ENCODE results near the gene MARK1.
"Not testable (repeated sequence)": the region's sequence is repeated elsewhere in the genome, so short reads cannot be mapped to it uniquely, and the experiment has no call there.

MARK1 gene

DNA sequence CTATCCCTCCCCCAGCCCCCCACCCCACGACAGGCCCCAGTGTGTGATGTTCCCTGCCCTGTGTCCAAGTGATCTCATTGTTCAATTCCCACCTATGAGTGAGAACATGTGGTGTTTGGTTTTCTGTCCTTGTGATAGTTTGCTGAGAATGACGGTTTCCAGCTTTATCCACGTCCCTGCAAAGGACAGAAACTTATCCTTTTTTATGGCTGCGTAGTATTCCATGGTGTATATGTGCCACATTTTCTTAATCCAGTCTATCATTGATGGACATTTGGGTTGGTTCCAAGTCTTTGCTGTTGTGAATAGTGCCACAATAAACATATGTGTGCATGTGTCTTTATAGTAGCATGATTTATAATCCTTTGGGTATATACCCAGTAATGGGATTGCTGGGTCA is 77.7 kb downstream of the MARK1 start:
- FAIRE-seq; DNase-seq (ENCODE audit: low spot score): not testable (repeated sequence)

DNA sequence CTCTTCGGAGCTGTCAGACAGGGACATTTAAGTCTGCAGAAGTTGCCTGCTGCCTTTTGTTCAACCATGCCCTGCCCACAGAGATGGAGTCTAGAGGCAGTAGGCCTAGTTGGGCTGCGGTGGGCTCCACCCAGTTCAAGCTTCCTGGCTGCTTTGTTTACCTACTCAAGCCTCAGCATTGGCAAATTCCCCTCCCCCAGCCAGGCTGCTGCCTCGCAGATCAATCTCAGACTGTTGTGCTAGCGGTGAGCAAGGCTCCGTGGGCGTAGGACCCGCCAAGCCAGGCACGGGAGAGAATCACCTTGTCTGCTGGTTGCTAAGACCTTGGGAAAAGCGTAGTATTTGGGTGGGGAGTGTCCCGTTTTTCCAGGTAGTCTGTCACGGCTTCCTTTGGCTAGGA is 83.2 kb downstream of the MARK1 start:
- not testable (repeated sequence) for FAIRE-seq; DNase-seq (ENCODE audit: low spot score)

DNA sequence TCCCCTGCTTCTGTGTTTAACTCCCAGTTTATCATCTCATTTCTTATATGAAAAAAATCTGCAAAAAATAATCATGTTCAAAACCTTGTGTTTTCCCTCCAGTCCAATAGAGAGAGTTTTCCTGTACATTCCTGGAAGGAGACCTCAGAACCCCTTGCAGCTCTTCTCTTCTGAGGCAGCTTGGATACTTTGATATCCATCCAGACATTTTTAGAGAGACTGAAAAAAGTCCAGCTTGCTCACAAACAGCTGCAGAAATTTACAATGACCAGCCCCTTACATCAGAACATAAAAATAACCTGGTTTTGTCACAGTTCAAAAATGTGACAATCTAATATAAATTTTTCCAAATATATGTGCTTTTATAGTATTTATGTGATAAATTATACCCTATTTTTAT is 88.9 kb downstream of the MARK1 start:
- FAIRE-seq, result no peak

DNA sequence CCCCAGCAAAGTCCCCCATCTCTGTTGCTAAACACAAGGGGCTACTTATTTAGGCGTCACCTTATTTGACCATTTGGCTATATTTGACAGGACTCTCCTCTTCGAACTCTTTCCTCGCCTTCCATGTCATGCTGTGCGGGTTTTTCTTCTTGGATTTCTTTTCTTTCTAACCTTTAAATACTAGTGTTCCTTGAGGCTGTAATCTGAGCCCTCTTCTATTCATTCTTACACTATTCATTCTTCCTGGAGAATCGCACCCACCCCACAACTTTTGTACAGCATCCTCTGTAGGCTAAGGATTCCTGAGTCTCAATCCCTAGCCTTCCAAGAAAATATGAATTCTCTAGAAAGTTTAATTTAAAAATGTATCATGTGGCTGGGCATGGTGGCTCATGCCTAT is 100.5 kb downstream of the MARK1 start:
- DNase-seq (ENCODE audit: low spot score) (no peak), FAIRE-seq (no peak)

More for the DNA sequence above, 88.9 kb downstream of the MARK1 start:
- DNase-seq (ENCODE audit: low spot score), result no peak

DNA sequence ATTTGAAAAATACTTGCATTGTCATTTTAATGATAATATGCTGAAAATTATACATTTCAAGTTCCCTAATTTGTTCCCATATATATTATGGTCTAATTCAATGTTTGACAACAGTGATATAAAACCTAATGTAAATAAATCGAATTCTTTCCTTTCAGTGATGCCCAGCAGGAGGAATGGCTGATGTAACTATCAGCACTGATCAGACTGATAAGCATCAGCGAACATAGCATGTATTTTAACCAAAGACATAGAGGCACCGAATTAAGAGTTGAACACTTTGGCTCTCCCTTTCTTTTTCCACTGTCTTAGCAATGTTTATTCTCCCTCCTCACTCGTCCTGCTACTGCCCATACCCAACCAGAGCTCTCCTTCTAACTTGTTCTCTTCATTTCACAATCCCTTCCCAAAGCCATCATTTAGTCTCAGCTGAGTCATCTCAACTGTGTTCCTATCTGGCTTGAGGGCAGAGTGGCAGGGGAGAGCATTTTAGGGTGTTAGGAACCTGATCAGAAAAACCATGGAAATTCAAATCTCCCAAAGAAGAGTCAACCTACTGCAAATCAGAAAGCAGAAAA is 103.4 kb downstream of the MARK1 start:
- no peak for DNase-seq (ENCODE audit: low spot score)
- no peak for FAIRE-seq

DNA sequence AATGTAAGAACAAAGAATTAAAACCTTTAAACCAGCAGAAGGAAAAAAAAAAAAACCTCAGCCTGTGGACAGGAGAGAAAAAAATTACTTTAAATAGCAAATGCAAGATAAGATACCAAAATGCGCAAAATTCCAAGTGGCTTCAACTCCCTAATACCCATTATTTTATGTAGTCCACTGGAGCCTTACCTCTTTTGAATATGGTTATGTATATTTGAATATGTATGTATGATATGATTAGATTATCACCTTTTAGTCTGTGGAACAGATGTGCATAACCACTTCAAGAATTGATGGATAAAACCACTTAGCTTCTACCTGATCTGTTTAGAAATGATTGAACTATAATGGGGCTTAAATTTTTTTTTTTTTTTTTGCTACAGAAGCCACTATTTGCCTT is 109.8 kb downstream of the MARK1 start:
- DNase-seq (ENCODE audit: low spot score) (no peak), FAIRE-seq (no peak)

DNA sequence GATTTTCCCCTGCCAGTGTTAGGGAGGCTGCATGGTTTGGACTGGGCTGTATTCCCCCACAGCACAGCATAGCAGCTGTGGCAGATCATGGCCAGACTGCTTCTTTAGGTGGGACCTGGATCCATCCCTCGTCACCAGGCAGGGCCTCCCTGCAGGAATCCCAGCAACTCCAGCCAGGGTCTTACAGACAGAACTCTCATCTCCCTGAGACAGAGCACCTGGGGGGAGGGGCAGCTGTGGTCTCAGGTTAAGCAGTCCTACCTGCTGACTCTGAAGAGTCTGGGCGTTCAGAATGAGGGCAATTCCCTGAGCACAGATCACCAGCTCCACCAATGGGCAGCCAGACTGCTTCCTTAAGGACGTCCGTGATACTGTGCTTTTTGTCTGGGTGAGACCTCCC is 114.3 kb downstream of the MARK1 start:
- FAIRE-seq (no peak), DNase-seq (ENCODE audit: low spot score) (no peak)

DNA sequence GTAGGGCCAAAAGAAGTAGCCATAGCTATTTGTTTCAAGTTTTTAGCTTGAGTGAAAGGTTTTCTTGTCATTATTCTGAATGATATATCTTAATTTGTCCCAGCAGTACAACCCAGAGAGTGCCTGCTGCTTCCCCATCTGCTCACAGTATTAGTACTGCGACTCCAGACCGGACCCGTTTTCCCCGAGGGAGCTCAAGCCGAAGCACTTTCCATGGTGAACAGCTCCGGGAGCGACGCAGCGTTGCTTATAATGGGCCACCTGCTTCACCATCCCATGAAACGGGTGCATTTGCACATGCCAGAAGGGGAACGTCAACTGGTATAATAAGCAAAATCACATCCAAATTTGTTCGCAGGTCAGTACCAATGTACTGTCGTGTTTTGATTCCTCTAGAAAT is 125.1 kb downstream of the MARK1 start:
- no peak for DNase-seq (ENCODE audit: low spot score)
- no peak for FAIRE-seq

DNA sequence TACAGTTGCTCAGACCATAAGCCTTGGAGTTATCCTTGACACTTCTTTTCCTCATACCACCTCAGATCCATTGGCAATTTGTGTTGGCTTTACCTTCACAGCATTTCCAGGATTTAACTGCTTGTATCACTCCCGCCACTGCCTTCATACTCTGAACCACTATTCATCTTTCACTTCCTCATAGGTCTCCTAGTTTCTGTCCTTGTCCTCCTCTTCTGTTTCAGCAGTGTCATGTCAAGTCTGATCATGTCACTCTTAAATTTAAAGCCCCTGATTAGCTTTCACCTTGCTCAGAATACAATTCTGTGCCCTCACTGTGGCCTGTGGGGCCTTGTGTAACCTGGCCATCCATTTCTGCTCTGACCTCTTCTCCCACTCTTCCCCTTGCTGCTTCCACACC is 127.6 kb downstream of the MARK1 start:
- DNase-seq (ENCODE audit: low spot score), result no peak

DNA sequence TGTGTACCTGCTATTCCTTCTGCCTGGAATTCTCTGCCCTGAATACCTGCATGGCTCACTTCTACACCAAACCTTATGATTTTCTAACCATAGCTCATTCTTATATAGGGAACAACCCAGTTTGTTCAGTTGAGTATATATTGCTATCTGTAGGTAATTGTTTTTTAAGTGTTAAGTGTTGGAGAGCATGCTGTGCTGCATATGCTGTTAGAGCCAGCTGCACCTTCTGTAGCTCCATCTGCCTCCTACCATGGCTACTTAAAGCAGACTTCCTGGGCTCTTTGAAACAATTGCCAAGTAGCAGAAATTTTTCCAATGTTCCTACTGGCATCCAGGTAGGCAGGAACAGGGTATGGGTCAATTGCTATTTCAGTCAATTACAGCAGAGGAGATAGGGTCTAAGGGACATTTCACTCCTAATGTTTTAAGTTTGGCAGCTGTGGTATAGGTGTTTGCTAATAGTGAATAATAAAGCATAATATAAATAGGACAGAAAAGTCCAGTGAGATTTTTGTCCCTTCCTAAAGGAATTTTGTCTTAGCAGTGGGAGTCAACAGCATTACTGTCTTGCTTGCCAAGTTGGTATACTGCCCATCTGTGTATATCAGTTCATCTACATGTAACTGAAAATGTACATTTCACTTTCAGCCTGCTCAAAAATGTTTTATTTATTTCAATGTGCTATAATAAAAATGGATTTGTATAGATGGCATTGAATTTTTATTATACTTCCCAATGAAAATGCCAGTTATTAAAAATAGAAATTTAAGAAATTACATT is 128.2 kb downstream of the MARK1 start:
- FAIRE-seq (no peak), DNase-seq (ENCODE audit: low spot score) (no peak)

More for the DNA sequence above, 127.6 kb downstream of the MARK1 start:
- FAIRE-seq, result no peak

DNA sequence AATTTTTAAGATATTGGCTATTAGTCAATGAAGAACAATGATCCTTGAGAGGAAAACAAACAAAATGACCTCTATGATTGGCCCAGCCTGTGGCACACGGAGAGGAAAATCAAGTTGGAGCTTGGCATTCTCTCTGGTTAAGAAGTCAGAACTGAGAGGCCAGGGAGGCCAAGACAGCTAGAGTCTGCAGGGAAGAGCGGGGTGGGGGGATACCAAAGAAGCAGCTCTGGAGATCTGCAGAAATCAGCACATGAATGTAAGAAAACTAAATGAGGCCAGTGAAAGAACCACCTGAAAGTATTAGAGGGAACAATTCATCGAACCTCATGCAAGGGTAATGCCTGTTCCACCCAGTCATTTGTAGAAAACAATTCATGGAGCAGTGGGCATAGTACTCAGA is 138.4 kb downstream of the MARK1 start:
- FAIRE-seq (no peak), DNase-seq (ENCODE audit: low spot score) (no peak)

DNA sequence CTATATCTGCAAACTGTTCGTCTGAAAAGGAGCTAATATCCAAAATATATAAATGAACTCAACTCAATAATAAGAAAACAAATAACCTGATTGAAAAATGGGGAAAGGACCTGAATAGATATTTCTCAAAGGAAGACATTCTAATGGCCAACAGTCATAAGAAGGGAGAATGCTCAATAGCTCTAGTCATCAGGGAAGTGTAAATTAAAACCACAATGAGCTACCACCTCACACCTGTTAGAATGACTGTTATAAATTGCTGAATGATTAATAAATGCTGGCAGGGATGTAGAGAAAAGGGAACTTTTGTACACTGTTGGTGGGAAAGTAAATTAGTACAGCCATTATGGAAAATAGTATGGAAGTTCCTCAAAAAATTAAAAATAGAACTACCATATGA is 141.1 kb downstream of the MARK1 start:
- DNase-seq (ENCODE audit: low spot score) (no peak), FAIRE-seq (no peak)

DNA sequence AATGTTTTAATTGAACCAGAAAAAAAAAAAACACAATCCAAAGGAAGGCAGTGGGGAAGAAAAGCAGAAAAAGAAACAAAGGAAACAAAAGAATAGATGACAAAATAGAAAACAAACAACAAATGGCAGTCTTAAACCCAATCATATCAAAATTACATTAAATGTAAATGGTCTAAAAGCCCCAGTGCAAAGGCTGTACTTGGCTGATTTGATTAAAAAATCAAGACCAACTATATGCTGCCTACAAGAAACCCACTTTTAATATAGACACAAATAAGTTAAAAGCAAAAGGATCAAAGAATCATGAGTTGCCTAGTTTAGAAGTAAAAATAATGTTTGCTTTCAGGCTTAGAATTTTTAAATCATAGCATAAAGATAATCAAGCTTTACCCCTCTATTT is 142.4 kb downstream of the MARK1 start:
- DNase-seq (ENCODE audit: low spot score) (no peak), FAIRE-seq (no peak)

DNA sequence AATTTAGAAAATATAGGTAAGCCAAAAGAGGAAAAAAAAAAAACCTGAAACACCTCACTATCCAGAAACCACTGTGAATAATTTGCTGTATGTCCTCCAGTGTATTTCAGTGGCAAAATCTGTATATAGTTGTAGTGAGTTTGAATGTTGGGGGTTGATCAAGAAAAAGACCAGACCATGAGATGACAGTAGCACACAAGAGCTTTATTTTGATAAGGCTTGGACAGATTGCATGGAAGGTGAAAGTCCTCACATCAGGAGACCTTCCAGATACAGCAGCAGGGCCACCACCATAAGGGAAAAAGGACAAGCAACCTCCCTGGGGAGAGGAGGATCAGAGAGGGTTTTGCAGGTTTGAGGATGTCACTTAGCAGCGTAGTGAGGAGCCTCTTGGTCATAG is 146.0 kb downstream of the MARK1 start:
- FAIRE-seq (no peak), DNase-seq (ENCODE audit: low spot score) (no peak)

DNA sequence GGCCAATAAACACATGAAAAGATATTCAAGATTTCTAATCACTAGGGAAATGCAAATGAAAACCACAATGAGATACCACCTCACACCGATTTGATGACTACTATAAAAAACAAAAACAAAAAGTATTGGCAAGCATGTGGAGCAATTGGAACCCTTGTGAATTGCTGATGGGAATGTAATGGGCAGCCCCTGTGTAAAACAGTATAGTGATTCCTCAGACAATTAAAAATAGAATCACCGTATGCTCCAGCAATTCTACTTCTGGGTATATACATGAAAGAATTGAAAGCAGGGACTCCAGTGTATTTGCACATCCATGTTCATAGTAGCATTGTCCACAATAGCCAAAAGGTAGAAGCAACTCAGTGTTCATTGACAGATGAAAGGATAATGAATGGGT is 149.3 kb downstream of the MARK1 start:
- FAIRE-seq (no peak), DNase-seq (ENCODE audit: low spot score) (no peak)

DNA sequence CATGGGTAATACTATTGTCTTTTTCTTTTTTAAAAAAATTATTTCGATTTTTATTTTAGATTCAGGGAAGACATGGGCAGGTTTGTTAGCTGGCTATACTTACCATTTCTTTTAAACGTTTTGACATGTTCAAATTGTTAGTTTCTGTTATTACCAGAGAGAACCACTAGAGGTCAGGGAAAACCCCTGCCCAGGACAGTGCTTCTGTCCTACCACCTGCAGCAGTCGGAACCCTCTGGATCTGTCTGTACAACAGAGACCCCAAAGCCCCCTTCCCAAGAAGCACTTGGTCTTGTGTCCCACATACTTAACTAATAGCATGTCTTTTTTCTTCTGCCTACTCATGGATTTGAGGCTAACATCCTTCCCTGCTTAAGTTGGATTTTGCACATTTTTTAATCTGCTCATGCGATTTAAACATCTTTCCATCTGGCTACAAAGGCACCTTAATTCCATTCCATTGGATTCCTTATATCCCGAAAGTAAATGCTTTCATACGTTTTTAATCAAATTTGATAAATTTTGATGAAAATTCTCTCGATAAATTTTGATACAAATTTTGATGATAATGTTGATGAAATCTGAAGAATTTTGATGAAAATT is 152.2 kb downstream of the MARK1 start:
- FAIRE-seq, result no peak
- peak; percentile 55 for DNase-seq (ENCODE audit: low spot score)

DNA sequence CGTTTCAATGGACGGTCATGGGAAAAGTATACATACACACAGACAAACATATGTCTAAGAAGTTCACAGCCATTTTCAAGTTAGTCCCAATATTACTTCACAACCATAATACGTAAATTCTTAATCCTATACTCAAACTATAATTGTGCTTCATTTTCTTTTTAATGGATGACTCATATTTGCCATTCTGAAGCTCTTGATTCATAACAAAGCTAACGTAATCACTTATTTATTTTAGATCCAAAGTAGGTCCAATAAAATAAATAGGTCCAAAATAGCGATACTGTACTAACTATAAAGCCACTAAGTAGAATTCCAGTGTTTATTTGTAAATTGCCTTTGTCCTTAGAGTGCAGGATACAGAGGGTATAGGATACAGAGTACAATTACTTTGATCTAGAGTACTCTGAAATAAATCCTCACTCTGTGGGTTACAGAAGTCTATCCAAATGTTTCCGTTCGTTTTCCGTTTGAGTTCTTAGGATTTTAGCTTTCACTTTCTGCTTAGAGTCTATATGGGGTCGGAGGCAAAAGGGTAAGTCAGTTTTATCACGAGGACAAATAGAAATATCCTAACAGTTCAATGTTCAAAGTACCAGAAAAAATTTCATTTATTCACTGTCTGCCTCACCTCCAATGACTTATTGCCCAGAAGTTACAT is 153.4 kb downstream of the MARK1 start:
- no peak for DNase-seq (ENCODE audit: low spot score)
- FAIRE-seq, result no peak

DNA sequence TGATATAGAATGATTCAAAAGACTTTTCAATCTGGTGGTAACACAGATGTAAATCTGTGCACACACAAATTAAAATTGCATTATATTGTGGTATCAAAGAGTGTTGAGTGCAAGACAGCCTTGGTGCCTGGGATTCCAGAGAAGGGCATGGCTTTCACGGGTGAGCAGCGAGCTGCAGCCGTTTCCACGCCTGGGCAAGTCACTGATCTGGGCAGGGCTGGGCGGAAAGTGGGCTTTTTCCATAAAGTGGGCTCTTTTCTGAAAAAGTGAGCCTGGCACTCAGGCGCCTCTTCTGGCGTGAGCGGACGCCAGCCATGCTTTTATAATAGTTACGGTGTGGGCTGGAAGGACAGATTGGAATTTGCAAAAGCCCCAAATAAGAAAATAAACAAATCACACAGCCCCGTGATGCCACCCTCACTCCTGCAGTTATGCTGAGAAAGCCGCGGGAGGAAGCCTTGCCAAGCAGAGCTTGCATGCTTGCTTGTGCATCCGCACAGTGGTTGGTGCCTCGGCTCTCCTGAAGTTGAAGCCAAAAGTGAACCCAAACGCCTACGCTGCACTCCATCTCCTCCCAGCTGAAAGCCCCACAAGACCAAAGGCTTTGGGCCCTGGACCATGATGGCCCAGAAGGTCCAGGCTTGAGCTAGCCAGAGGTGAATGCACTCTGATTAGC is 155.1 kb downstream of the MARK1 start:
- FAIRE-seq, result no peak
- no peak for DNase-seq (ENCODE audit: low spot score)

DNA sequence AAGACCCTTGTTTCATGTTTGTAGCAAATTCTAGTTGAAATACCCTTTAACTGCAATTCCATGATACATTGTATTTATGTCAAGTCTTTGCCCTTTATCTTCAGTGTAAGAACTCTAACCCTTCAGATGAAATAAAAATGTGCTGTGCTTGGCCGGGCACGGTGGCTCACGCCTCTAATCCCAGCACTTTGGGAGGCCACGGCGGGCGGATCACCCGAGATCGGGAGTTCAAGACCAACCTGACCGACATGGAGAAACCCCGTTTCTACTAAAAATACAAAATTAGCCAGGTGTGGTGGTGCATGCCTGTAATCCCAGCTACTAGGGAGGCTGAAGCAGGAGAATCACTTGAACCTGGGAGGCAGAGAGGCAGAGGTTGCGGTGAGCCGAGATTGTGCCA is 155.8 kb downstream of the MARK1 start:
- FAIRE-seq; DNase-seq (ENCODE audit: low spot score): not testable (repeated sequence)

DNA sequence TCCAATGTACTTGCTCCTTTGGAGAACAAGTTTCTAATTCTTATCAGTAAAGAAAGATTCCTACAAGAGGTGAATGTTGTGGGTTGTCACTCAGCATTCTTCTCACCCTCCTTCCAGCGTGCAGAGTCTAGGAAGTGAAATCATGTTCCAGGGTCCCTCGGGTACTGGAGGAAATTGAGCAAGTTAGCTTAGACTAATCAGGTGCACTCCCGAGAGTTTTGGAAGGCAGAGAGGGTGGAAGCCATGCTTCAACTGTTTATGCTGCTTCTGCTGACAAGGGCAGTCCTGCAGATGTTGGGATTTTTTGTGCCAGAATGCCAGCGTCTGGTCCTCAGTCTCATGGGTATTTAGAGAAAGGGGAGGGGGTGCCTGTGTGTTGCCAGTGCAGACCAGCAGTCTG is 157.0 kb downstream of the MARK1 start:
- no peak for FAIRE-seq

DNA sequence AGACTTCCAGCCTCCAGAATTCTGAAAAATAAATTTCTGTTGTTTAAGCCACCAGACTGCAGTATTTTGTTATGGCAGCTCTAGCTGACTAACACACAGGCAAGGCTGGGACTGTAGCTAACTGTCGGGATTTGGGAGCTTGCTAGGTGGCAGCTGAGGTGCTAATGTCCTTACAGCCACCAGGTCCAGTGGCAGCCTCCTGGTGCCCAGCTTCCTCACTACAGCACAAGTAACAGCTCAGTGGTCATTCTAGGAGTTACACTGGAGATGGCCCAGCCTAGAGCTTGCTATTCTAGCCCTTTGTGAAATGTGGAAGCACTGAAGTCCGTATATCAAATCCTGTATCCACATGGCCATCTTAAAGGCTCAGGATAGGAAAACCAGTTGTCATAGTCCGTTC is 157.9 kb downstream of the MARK1 start:
- no peak for FAIRE-seq

More for the DNA sequence above, 157.0 kb downstream of the MARK1 start:
- DNase-seq (ENCODE audit: low spot score), result no peak

DNA sequence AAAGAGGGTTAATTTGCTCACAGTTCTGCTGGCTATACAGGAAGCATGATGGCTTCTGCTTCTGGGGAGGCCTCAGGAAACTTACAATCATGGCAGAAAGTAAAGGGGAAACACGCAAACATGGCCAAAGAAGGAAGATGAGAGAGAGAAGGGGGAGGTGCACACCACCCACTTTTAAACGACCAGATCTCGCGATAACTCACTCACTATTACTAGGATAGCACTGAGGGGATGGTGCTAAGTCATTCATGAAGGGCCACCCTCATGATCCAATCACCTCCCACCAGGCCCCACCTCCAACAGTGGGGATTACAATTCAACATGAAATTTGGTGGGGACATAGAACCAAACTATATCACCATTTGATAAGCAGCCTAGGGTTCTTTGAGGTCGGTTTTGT is 159.9 kb downstream of the MARK1 start:
- no peak for DNase-seq (ENCODE audit: low spot score)
- no peak for FAIRE-seq

More for the DNA sequence above, 157.9 kb downstream of the MARK1 start:
- DNase-seq (ENCODE audit: low spot score), result no peak
